Endothelial cell of umbilical vein (primary cell): ENCODE measurements around the gene ILKAP. TPM values are rescaled to one million over a fixed set of nuclear protein-coding genes. Genes with fewer than 3 reads are reported as not detected.

ENCODE experiments used
- BruUV-seq: library from RNA; stranded (reverse); fragments of 400-500 nt; replicated peaks from 2 replicates; lab custom pipeline; 2021; lab: Mats Ljungman, UMichigan
- CTCF ChIA-PET: fragments of 300-600, 350-600 bp; sonication (Branson Sonifier 250); formaldehyde crosslinking; loops from one replicate; lab custom pipeline; 2021; ENCODE audit warnings: antibody characterized with exemption, inconsistent platforms; lab: Charles Lee
- POLR2A ChIA-PET: fragments of 300-600, 350-600 bp; sonication (Branson Sonifier 250); formaldehyde crosslinking; loops from one replicate; lab custom pipeline; 2021; ENCODE audit warnings: antibody characterized with exemption, inconsistent platforms; lab: Charles Lee
- DNase-seq: peaks from one replicate; pipeline ENCODE4 v3.0.0-alpha.2; 2011; ENCODE audit warnings: low read depth, low spot score
- FAIRE-seq: peaks from 2 replicates; lab custom pipeline; 2011; peaks lifted over from hg19 to GRCh38; lab: Jason Lieb, UNC
- H2AFZ ChIP-seq: 2 replicates; pipeline ENCODE4 v1.6.0; 2012; ENCODE audit warnings: low read depth, low read length, control low read depth, inconsistent platforms
- H3K27ac ChIP-seq: 2 replicates; pipeline ENCODE4 v1.5.1; 2011; ENCODE audit warnings: low read depth, mild to moderate bottlenecking, control low read depth, low read length, moderate library complexity; ENCODE audit not compliant: insufficient read depth
- H3K27me3 ChIP-seq, 2 experiments: 2 replicates each; pipeline versions ENCODE4 v1.6.0 to v1.6.1; 2011; ENCODE audit warnings: low read length in 2 of 2, mixed read lengths in 1 of 2; ENCODE audit not compliant: control insufficient read depth in 2 of 2, insufficient read depth in 2 of 2
- H3K36me3 ChIP-seq, 2 experiments: 2 replicates in 1 of 2; 3 replicates in 1 of 2; pipeline ENCODE4 v1.5.1; 2011; ENCODE audit warnings: low read length in 2 of 2, mild to moderate bottlenecking in 1 of 2, moderate library complexity in 1 of 2; ENCODE audit not compliant: control insufficient read depth in 2 of 2, insufficient read depth in 2 of 2; ENCODE audit errors: extremely low read depth in 1 of 2
- H3K4me1 ChIP-seq: 3 replicates; pipeline ENCODE4 v1.5.1; 2011; ENCODE audit warnings: mild to moderate bottlenecking, low read length; ENCODE audit not compliant: control insufficient read depth, insufficient read depth; ENCODE audit errors: extremely low read depth
- H3K4me2 ChIP-seq: 2 replicates; pipeline ENCODE4 v1.6.1; 2011; ENCODE audit warnings: low read length, control low read depth, mixed read lengths; ENCODE audit not compliant: insufficient read depth
- H3K4me3 ChIP-seq, 3 experiments: fragments of 200-600 bp in 1 of 3; sonication (generic), shearing (Covaris generic) in 1 of 3; replicated peaks in 1 of 3; 2 replicates each; pipeline ENCODE4 v1.5.1; 2011 to 2016; ENCODE audit warnings: control low read depth in 3 of 3, low read length in 3 of 3, mild to moderate bottlenecking in 2 of 3, inconsistent platforms in 1 of 3, low read depth in 1 of 3, moderate library complexity in 1 of 3; ENCODE audit not compliant: insufficient read depth in 1 of 3
- H3K79me2 ChIP-seq: 2 replicates; pipeline ENCODE4 v1.6.0; 2012; ENCODE audit warnings: low read length, inconsistent platforms; ENCODE audit not compliant: control insufficient read depth, insufficient read depth
- H3K9ac ChIP-seq: replicated peaks from 2 replicates; pipeline ENCODE3; 2011; ENCODE audit warnings: low read length, control low read depth; ENCODE audit not compliant: insufficient read depth; ENCODE audit errors: extremely low read depth
- H3K9me1 ChIP-seq: replicated peaks from 3 replicates; pipeline ENCODE4 v1.6.0; 2011; ENCODE audit warnings: mild to moderate bottlenecking, low read length; ENCODE audit not compliant: control insufficient read depth, insufficient read depth; ENCODE audit errors: extremely low read depth
- H3K9me3 ChIP-seq: replicated peaks from 2 replicates; pipeline ENCODE4 v1.5.1; 2012; ENCODE audit warnings: low read length, inconsistent platforms; ENCODE audit not compliant: control insufficient read depth, insufficient read depth
- H4K20me1 ChIP-seq: replicated peaks from 2 replicates; pipeline ENCODE3; 2011; ENCODE audit warnings: mild to moderate bottlenecking, low read length; ENCODE audit not compliant: control insufficient read depth, insufficient read depth; ENCODE audit errors: extremely low read depth
- CTCF ChIP-seq, 2 donors: IDR thresholded peaks; 1 replicate in 1 of 2; 2 replicates in 1 of 2; pipeline ENCODE4 v1.5.1; 2011; ENCODE audit warnings: low read length in 2 of 2, mild to moderate bottlenecking in 2 of 2, moderate library complexity in 2 of 2, control low read depth in 1 of 2, inconsistent platforms in 1 of 2, low read depth in 1 of 2; ENCODE audit not compliant: insufficient read depth in 1 of 2; ENCODE audit errors: extremely low read depth in 1 of 2
- EZH2 ChIP-seq: IDR thresholded peaks from 2 replicates; pipeline ENCODE4 v1.6.1; 2012; ENCODE audit warnings: borderline replicate concordance, low read depth, mild to moderate bottlenecking, moderate library complexity, low read length, inconsistent platforms; ENCODE audit not compliant: severe bottlenecking
- FOS ChIP-seq: IDR thresholded peaks from 2 replicates; pipeline ENCODE4 v1.6.1; 2011; ENCODE audit warnings: mild to moderate bottlenecking, low read length, moderate library complexity, borderline replicate concordance; ENCODE audit not compliant: insufficient read depth
- GATA2 ChIP-seq: IDR thresholded peaks from 2 replicates; pipeline ENCODE4 v1.7.0; 2011; ENCODE audit warnings: low read depth, mild to moderate bottlenecking, moderate library complexity, mixed read lengths, low read length; ENCODE audit not compliant: insufficient read length, insufficient read depth
- JUN ChIP-seq: IDR thresholded peaks from 2 replicates; pipeline ENCODE4 v1.6.1; 2011; ENCODE audit warnings: borderline replicate concordance, low read depth; ENCODE audit not compliant: insufficient read length, insufficient read depth
- MAX ChIP-seq: IDR thresholded peaks from 2 replicates; pipeline ENCODE4 v1.6.1; 2011; ENCODE audit not compliant: insufficient read depth, insufficient read length
- MYC ChIP-seq: IDR thresholded peaks from one replicate; pipeline ENCODE4 v1.6.1; 2011; ENCODE audit warnings: mild to moderate bottlenecking, low read depth, low read length
- POLR2A ChIP-seq: IDR thresholded peaks from 2 replicates; pipeline ENCODE4 v1.6.1; 2012; ENCODE audit warnings: low read depth, mild to moderate bottlenecking, control low read depth, low read length
- POLR2AphosphoS5 ChIP-seq: IDR thresholded peaks from 2 replicates; pipeline ENCODE4 v1.6.1; 2012; ENCODE audit warnings: low read depth, mild to moderate bottlenecking, control low read depth, low read length, moderate library complexity; ENCODE audit not compliant: insufficient read depth
- dilution Hi-C: fragments of 300-500 bp; cut with MboI; formaldehyde crosslinking; loops from one replicate; pipeline ENCODE4 v1.15.0; 2019; ENCODE audit warnings: low sequenced_read_pairs; ENCODE audit not compliant: extremely low pct_ligation_motif_present
- intact Hi-C: fragments of 100-400 bp; cut with micrococcal nuclease; formaldehyde crosslinking; loops from one replicate; pipeline ENCODE4 v1.10.0; 2022
- polyA plus RNA-seq, 4 experiments: library from polyadenylated mRNA; depleted of rRNA in 3 of 4; stranded (reverse) in 3 of 4; unstranded in 1 of 4; fragments of >200 nt; gene quantifications; 2 replicates each; pipeline versions ENCODE4 v1.2.1 to v1.2.3, GENCODE V29; 2011 to 2012; ENCODE audit warnings: missing spikeins in 1 of 4
- total RNA-seq: library from RNA; stranded (reverse); gene quantifications from 2 replicates; pipeline ENCODE4 v1.2.3, GENCODE V29; 2021

Gene ILKAP
- total and polyA plus RNA-seq, 2 donors (not counting 3 experiments of a cell fraction or from before 2014, with no cell fraction given), result 49.2 to 49.8 TPM

- no peak overlapping the region for H2AFZ ChIP-seq
- H3K79me2 ChIP-seq, result no peaks in the 10 kb centered on the region
- H3K9ac ChIP-seq, result no peak overlapping the region
- H3K4me3 ChIP-seq, result no peak overlapping the region
- FAIRE-seq, result no peak
- H3K27ac ChIP-seq, result no peak overlapping the region
- no peak for DNase-seq
- TF ChIP-seq JUN (no peak), EZH2 (no peak), POLR2A (no peak), MYC (no peak), MAX (no peak)
- peaks cover 1 to 2% of the 10 kb centered on the region in 2 experiments for H3K27me3 ChIP-seq
- no peaks in the 10 kb centered on the region for H3K36me3 ChIP-seq
- no peaks in the 10 kb centered on the region for H3K9me3 ChIP-seq
- ChIA-PET POLR2A (no interaction called here), CTCF (no interaction called here)
- no peaks in the 10 kb centered on the region for H3K4me1 ChIP-seq
- intact Hi-C loops (no loop called here), dilution Hi-C loops (no loop called here)
- no peak overlapping the region for H3K4me2 ChIP-seq
- no TSS peak for BruUV-seq
- H4K20me1 ChIP-seq, result no peaks in the 10 kb centered on the region
- H3K9me1 ChIP-seq, result no peaks in the 10 kb centered on the region
These were observed 78.9 kb downstream of the ILKAP start for GRCh38 chr2:238124488-238125126.

GRCh38 chr2:238123991-238124470 is 79.5 kb downstream of the ILKAP start:
- H3K27me3 ChIP-seq, result peaks cover 1 to 2% of the 10 kb centered on the region in 2 experiments
- H2AFZ ChIP-seq, result no peak overlapping the region
- no peak overlapping the region for H3K27ac ChIP-seq
- H3K9me3 ChIP-seq, result no peaks in the 10 kb centered on the region
- H3K79me2 ChIP-seq, result no peaks in the 10 kb centered on the region
- TF ChIP-seq POLR2AphosphoS5 (no peak), MAX (no peak), POLR2A (no peak), FOS (no peak), MYC (no peak), CTCF (IDR thresholded peaks at IDR 0.05; ENCODE audit: extremely low read depth in 1 of 2, insufficient read depth in 1 of 2, low read depth in 1 of 2, low read length in 2 of 2) (no peak), JUN (no peak), GATA2 (no peak), EZH2 (no peak)
- DNase-seq (no peak), FAIRE-seq (no peak)
- no peaks in the 10 kb centered on the region for H3K4me1 ChIP-seq
- no peaks in the 10 kb centered on the region for H3K9me1 ChIP-seq
- no peak overlapping the region for H3K9ac ChIP-seq
- intact Hi-C loops (no loop called here), dilution Hi-C loops (no loop called here)
- no peaks in the 10 kb centered on the region for H3K36me3 ChIP-seq
- no peak overlapping the region for H3K4me2 ChIP-seq
- ChIA-PET CTCF (no interaction called here), POLR2A (no interaction called here)
- no peak overlapping the region for H3K4me3 ChIP-seq
- BruUV-seq, result no TSS peak
- no peaks in the 10 kb centered on the region for H4K20me1 ChIP-seq
